ENCODE results near the gene SACM1L. TPM values are rescaled to one million over a fixed set of nuclear protein-coding genes. Genes with fewer than 3 reads are reported as not detected.

Gene SACM1L
- total RNA-seq, 1 experiment from 2014 or later, result 9.9 TPM

GRCh38 chr3:45792036-45792435 lies 102.8 kb downstream of the SACM1L start:
- DNase-seq (ENCODE audit: low read depth), result no peak
- in situ Hi-C loops (cut with HindIII; ENCODE audit: low pct_unique_long_range_greater_than_20kb, low sequenced_read_pairs), result no loop called here

- DNase-seq (ENCODE audit: low read depth), result no peak
- in situ Hi-C loops (cut with HindIII; ENCODE audit: low pct_unique_long_range_greater_than_20kb, low sequenced_read_pairs), result no loop called here
Observed at GRCh38 chr3:45792516-45793172, 103.4 kb downstream of the SACM1L start.

- no peak for DNase-seq (ENCODE audit: low read depth)
- in situ Hi-C loops (cut with HindIII; ENCODE audit: low pct_unique_long_range_greater_than_20kb, low sequenced_read_pairs), result no loop called here
Observed at GRCh38 chr3:45793482-45794176, 104.4 kb downstream of the SACM1L start.

- DNase-seq (ENCODE audit: low read depth), result no peak
- in situ Hi-C loops (cut with HindIII; ENCODE audit: low pct_unique_long_range_greater_than_20kb, low sequenced_read_pairs), result no loop called here
Observed at GRCh38 chr3:45794177-45794560, 105.0 kb downstream of the SACM1L start.

GRCh38 chr3:45794660-45795059 lies 105.5 kb downstream of the SACM1L start:
- no peak for DNase-seq (ENCODE audit: low read depth)
- in situ Hi-C loops (cut with HindIII; ENCODE audit: low pct_unique_long_range_greater_than_20kb, low sequenced_read_pairs), result no loop called here

Other genes with a start within 250 kb of the SACM1L start
- gene LIMD1, start 94.6 kb upstream of the SACM1L start, total RNA-seq (2014; rRNA removed; shearing (Covaris generic); ENCODE audit: low replicate concordance), result 11.6 and 16.4 TPM in 2 replicates
- 0.10 and 0.26 TPM in 2 replicates for gene SLC6A20, start 107.1 kb downstream of the SACM1L start, total RNA-seq (2014; rRNA removed; shearing (Covaris generic); ENCODE audit: low replicate concordance)
- gene LZTFL1, start 152.7 kb downstream of the SACM1L start, total RNA-seq (2014; rRNA removed; shearing (Covaris generic); ENCODE audit: low replicate concordance), result 39.5 and 48.5 TPM in 2 replicates
- gene CCR9, start 197.1 kb downstream of the SACM1L start, total RNA-seq (2014; rRNA removed; shearing (Covaris generic); ENCODE audit: low replicate concordance), result 0.81 TPM in 1 of 2 replicates, not detected in the other

Measured in Caki2 (cell line).